Hepatocyte (in vitro differentiated cells): Measurements from ENCODE around the gene C5orf15.

Experiments used
- CTCF ChIP-seq: fragments of 200-600 bp; sonication (generic); IDR thresholded peaks from 2 replicates; pipeline ENCODE4 v1.5.1; 2016; ENCODE audit warnings: antibody characterized with exemption, mild to moderate bottlenecking; ENCODE audit not compliant: poor library complexity
- EZH2 ChIP-seq: fragments of 200-600 bp; sonication (generic); IDR thresholded peaks from 2 replicates; pipeline ENCODE4 v1.6.1; 2016; ENCODE audit warnings: antibody characterized with exemption, mild to moderate bottlenecking, borderline replicate concordance

DNA sequence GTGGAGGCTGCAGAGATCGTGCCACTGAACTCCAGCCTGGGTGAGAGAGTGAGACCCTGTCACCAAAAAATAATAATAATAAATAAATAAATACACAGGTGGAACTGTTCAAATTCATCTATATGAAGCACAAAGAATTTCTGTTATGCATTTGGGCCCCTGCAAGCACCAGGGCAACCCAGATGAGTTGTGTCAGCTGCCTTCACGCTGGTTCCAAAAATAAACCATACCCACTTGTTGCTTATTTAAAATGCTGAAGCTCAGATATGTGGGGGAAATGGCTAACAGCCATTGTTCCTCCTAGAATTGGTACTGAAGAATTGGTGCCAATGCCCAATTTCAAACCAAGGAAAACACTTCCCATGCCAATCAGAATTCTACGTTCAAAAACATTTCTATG is 10.5 kb upstream of the C5orf15 start:
- TF ChIP-seq CTCF = no peak
- TF ChIP-seq EZH2 = no peak
